HepG2 (cell line): ENCODE measurements around the gene ATG5.

Experiments
- CEBPB ChIP-seq: IDR thresholded peaks from 2 replicates; pipeline ENCODE4 v1.6.1; 2011; ENCODE audit warnings: low read depth, low read length, improper control_type of control experiment, borderline replicate concordance
- MAX ChIP-seq: IDR thresholded peaks from 2 replicates; pipeline ENCODE4 v1.6.1; 2012; ENCODE audit warnings: inconsistent platforms
- NKX3-1 ChIP-seq: sonication (generic); formaldehyde crosslinking; IDR thresholded peaks from 2 replicates; pipeline ENCODE4 v1.5.0; 2020; ENCODE audit warnings: missing genetic modification reagents
- PHF20 ChIP-seq: sonication (generic); formaldehyde crosslinking; IDR thresholded peaks from 2 replicates; pipeline ENCODE4 v1.5.0; 2020; ENCODE audit warnings: mild to moderate bottlenecking, missing genetic modification reagents
- RNF2 ChIP-seq: fragments of 450-650 bp; conservative IDR thresholded peaks from 2 replicates; pipeline ENCODE4 v1.6.1; 2016; ENCODE audit warnings: low read depth
- RXRA ChIP-seq: sonication (generic); formaldehyde crosslinking; IDR thresholded peaks from 2 replicates; pipeline ENCODE4 v1.5.1; 2020; ENCODE audit warnings: missing genetic modification reagents
- SRF ChIP-seq: IDR thresholded peaks from 2 replicates; pipeline ENCODE4 v1.6.1; 2011; ENCODE audit warnings: mild to moderate bottlenecking, low read depth, low read length, moderate library complexity
- YY1 ChIP-seq: IDR thresholded peaks from 2 replicates; pipeline ENCODE4 v1.6.1; 2011; ENCODE audit warnings: low read length, low read depth, moderate library complexity, mild to moderate bottlenecking; ENCODE audit not compliant: insufficient read depth, insufficient replicate concordance
- ZFP36 ChIP-seq: fragments of 150-350 bp; IDR thresholded peaks from 2 replicates; pipeline ENCODE4 v1.6.1; 2018; ENCODE audit warnings: borderline replicate concordance, low read length, low read depth; ENCODE audit not compliant: partially characterized antibody
- ZSCAN29 ChIP-seq: sonication (generic); formaldehyde crosslinking; conservative IDR thresholded peaks from 2 replicates; pipeline ENCODE4 v1.4.0; 2020; ENCODE audit warnings: mild to moderate bottlenecking, missing genetic modification reagents

- TF ChIP-seq NKX3-1 (CRISPR knock-in tag) = no peak
- TF ChIP-seq RNF2 = no peak
- TF ChIP-seq CEBPB = no peak
- no peak for TF ChIP-seq ZFP36
- no peak for TF ChIP-seq MAX
- TF ChIP-seq YY1 = no peak
- TF ChIP-seq RXRA (CRISPR knock-in tag) = no peak
- TF ChIP-seq PHF20 (CRISPR knock-in tag) = no peak
- TF ChIP-seq SRF = no peak
- no peak for TF ChIP-seq ZSCAN29
Observed at GRCh38 chr6:106293116-106293515, 32.4 kb downstream of the ATG5 start.
